NCI-H1930 (cell line): ENCODE data around the gene EIF4A3.

Experiments used
- DNase-seq, 2 experiments: peaks; one replicate each; lab custom pipeline; 2025; lab: John Stamatoyannopoulos, UW

EIF4A3 gene

GRCh38 chr17:80147035-80147822, at the start of gene EIF4A3:
Gene EIF4A3 (minus strand): TSS chr17:80147128. CDS start chr17:80146961, 167 bp downstream.
- DNase-seq = peak; percentile 99 to 100

GRCh38 chr17:80196652-80197051, 49.7 kb upstream of the EIF4A3 start:
- DNase-seq = no peak

- DNase-seq = no peak
These were observed 49.0 kb upstream of the EIF4A3 start for GRCh38 chr17:80195671-80196529.

GRCh38 chr17:80195141-80195540, 48.2 kb upstream of the EIF4A3 start:
- no peak for DNase-seq

- no peak for DNase-seq
These were observed 45.1 kb upstream of the EIF4A3 start for GRCh38 chr17:80191865-80192661.

- DNase-seq = no peak
These were observed 44.3 kb upstream of the EIF4A3 start for GRCh38 chr17:80191192-80191591.

- DNase-seq = no peak
These were observed 43.8 kb upstream of the EIF4A3 start for GRCh38 chr17:80190716-80191115.

- DNase-seq = no peak
These were observed 42.7 kb upstream of the EIF4A3 start for GRCh38 chr17:80189611-80190010.

- DNase-seq = no peak
These were observed 40.6 kb upstream of the EIF4A3 start for GRCh38 chr17:80187515-80187941.

- DNase-seq = no peak
These were observed 40.2 kb upstream of the EIF4A3 start for GRCh38 chr17:80187090-80187489.

- no peak for DNase-seq
These were observed 39.0 kb upstream of the EIF4A3 start for GRCh38 chr17:80185968-80186367.

- no peak for DNase-seq
These were observed 37.4 kb upstream of the EIF4A3 start for GRCh38 chr17:80184423-80184714.

GRCh38 chr17:80183581-80184422, 36.9 kb upstream of the EIF4A3 start:
- no peak for DNase-seq

GRCh38 chr17:80182845-80183223, 35.9 kb upstream of the EIF4A3 start:
- no peak for DNase-seq

GRCh38 chr17:80182118-80182844, 35.4 kb upstream of the EIF4A3 start:
- DNase-seq = no peak

GRCh38 chr17:80181431-80181830, 34.5 kb upstream of the EIF4A3 start:
- DNase-seq = no peak

- DNase-seq = no peak
These were observed 33.3 kb upstream of the EIF4A3 start for GRCh38 chr17:80180192-80180591.

GRCh38 chr17:80177986-80178595, 31.2 kb upstream of the EIF4A3 start:
- no peak for DNase-seq

- no peak for DNase-seq
These were observed 29.8 kb upstream of the EIF4A3 start for GRCh38 chr17:80176757-80177156.

GRCh38 chr17:80173916-80174315, 27.0 kb upstream of the EIF4A3 start:
- DNase-seq = no peak
